Panc1 (cell line): Measurements from ENCODE around the gene ALDH1A3. TPM values are rescaled to one million over a fixed set of nuclear protein-coding genes. Genes with fewer than 3 reads are reported as not detected.

Experiments used
- ATAC-seq: fragments of 200-7000 bp; cut with Tn5 transposase; 2 replicates; pipeline ENCODE4 v1.9.1; 2020; ENCODE audit warnings: mild to moderate bottlenecking, moderate library complexity
- BruUV-seq: library from RNA; stranded (reverse); fragments of 400-500 nt; replicated peaks from 2 replicates; lab custom pipeline; 2021; lab: Mats Ljungman, UMichigan
- CTCF ChIA-PET: fragments of 300-600 bp; sonication (Branson Sonifier 250); formaldehyde crosslinking; loops from one replicate; lab custom pipeline; 2022; ENCODE audit warnings: antibody characterized with exemption; lab: Charles Lee
- POLR2A ChIA-PET: fragments of 300-600 bp; sonication (Branson Sonifier 250); formaldehyde crosslinking; loops from one replicate; lab custom pipeline; 2022; ENCODE audit warnings: antibody characterized with exemption; lab: Charles Lee
- DNase-seq: peaks from one replicate; pipeline ENCODE4 v3.0.0-alpha.2; 2010; ENCODE audit warnings: low read depth, low spot score
- H3K27ac ChIP-seq: 2 replicates; pipeline ENCODE4 v1.5.1; 2011; ENCODE audit warnings: mild to moderate bottlenecking, low read length, inconsistent platforms
- H3K27me3 ChIP-seq: fragments of 200-500 bp; sonication (Bioruptor generic); 2 replicates; pipeline ENCODE4 v1.6.0; 2014; ENCODE audit warnings: low read length, inconsistent platforms; ENCODE audit not compliant: control insufficient read depth, insufficient read depth
- H3K36me3 ChIP-seq: fragments of 200-500 bp; sonication (Bioruptor generic); 2 replicates; pipeline ENCODE4 v1.5.1; 2014; ENCODE audit warnings: inconsistent platforms, mild to moderate bottlenecking, low read length, moderate library complexity; ENCODE audit not compliant: control insufficient read depth, insufficient read depth
- H3K4me1 ChIP-seq: 2 replicates; pipeline ENCODE4 v1.5.1; 2011; ENCODE audit warnings: inconsistent platforms, mild to moderate bottlenecking, low read length, moderate library complexity; ENCODE audit not compliant: control insufficient read depth, insufficient read depth
- H3K4me3 ChIP-seq, 2 experiments: 2 replicates each; pipeline ENCODE4 v1.5.1; 2011 to 2012; ENCODE audit warnings: low read depth in 2 of 2, low read length in 2 of 2, mild to moderate bottlenecking in 2 of 2, inconsistent platforms in 1 of 2, moderate library complexity in 1 of 2
- H3K9me3 ChIP-seq: fragments of 200-500 bp; sonication (Bioruptor generic); 2 replicates; pipeline ENCODE4 v1.5.1; 2014; ENCODE audit warnings: low read depth, mild to moderate bottlenecking, inconsistent platforms, low read length, moderate library complexity; ENCODE audit not compliant: control insufficient read depth, insufficient read depth
- POLR2AphosphoS5 ChIP-seq: IDR thresholded peaks from 2 replicates; pipeline ENCODE4 v1.6.1; 2012; ENCODE audit warnings: mild to moderate bottlenecking, low read depth, low read length, moderate library complexity
- SIN3A ChIP-seq: IDR thresholded peaks from 2 replicates; pipeline ENCODE4 v1.6.1; 2012; ENCODE audit warnings: low read depth, mild to moderate bottlenecking, low read length, moderate library complexity, borderline replicate concordance; ENCODE audit not compliant: insufficient read depth
- TCF7L2 ChIP-seq: IDR thresholded peaks from 2 replicates; pipeline ENCODE4 v1.6.1; 2011; ENCODE audit warnings: mild to moderate bottlenecking, low read depth, low read length, inconsistent platforms
- in situ Hi-C: cut with HindIII; loops from 2 replicates; pipeline ENCODE4 v1.10.0; 2016; ENCODE audit warnings: low sequenced_read_pairs, low pct_unique_long_range_greater_than_20kb
- intact Hi-C: fragments of 100-400 bp; cut with micrococcal nuclease; formaldehyde crosslinking; loops from one replicate; pipeline ENCODE4 v1.10.0; 2022; ENCODE audit not compliant: unreplicated experiment
- total RNA-seq: library from RNA; stranded (reverse); gene quantifications from one replicate; pipeline ENCODE4 v1.2.1, GENCODE V29; 2021; ENCODE audit not compliant: unreplicated experiment
- TF ChIP-seq, protein P1 (sequence below), 2 experiments: IDR thresholded peaks; 2 replicates each; pipeline ENCODE4 v1.6.1; 2011 to 2012; ENCODE audit warnings: low read depth in 2 of 2, control low read depth in 1 of 2, low read length in 1 of 2, mild to moderate bottlenecking in 1 of 2, moderate library complexity in 1 of 2; ENCODE audit not compliant: insufficient read depth in 1 of 2
- TF ChIP-seq, protein P2 (sequence below): fragments of 450-650 bp; IDR thresholded peaks from 2 replicates; pipeline ENCODE4 v1.5.1; 2017; ENCODE audit warnings: mild to moderate bottlenecking

Gene ALDH1A3
- total RNA-seq, 1 experiment from 2014 or later: 143 TPM

DNA sequence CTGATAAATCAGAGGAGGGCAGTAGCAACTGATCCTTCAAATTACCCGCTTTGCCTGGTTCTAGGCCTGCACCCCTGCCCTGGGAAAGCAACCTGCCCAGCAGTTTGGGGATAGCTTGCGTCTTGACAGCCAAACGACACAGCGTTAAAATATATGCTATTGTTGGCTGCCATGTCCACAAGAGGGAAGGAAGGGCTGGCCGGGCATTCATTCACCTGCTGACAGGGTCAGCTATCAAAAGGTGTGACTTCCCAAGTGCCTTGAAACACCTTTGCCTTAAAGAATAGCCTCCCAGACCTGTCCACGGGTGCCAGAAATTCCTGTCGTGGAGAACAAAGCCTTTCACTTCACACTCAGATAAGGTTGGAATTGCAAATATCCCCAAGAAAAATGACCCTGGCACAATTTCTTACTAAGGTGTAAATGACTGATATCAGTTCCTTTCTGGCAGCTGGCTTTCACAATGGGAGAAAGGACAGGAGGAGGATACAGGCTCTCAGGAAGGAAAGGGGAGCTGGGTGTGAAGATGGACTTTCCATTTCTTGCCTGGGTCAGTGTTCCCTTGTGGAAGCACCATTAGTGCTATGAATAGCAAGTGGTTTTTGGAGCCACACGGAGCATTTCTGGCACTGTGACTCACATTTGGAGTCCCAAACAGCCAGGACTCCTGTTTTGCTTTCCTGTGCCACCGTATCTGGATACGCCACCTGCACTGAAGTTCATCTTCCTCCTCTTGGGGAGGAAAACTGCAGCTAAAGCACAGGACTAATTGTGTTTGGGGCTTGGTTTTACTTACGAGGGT is 19.2 kb downstream of the ALDH1A3 start:
- ChIA-PET POLR2A (no interaction called here), CTCF (no interaction called here)
- no peak overlapping the region for H3K27ac ChIP-seq

DNA sequence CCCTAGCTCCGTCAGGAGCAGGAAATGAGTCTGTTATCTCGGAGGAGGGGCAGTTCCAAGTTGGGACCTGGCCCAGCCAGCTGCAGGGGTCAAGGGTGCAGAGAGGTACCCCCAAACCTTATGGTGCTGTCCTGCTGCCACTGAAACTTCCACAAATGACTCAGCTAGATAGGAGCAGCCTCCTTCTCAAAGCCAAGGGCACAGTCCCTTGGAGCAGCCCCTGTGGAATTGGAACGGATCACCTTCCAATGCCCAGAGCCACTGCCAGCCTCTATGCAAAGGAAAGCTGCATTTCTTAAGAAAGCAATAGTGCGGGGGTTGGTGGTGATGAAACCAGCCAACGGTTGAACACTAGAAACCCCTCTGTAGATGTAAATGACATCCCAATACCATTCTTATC is 20.0 kb downstream of the ALDH1A3 start:
- H3K27me3 ChIP-seq: no peaks in the 10 kb centered on the region
- ChIA-PET CTCF (no interaction called here), POLR2A (no interaction called here)
- TF ChIP-seq POLR2AphosphoS5: no peak
- no peak for TF ChIP-seq TCF7L2
- no peak for ATAC-seq
- no TSS peak for BruUV-seq
- no peak overlapping the region for H3K27ac ChIP-seq
- no peak for DNase-seq
- in situ Hi-C loops (no loop called here), intact Hi-C loops (no loop called here)
- peaks cover 17% of the 10 kb centered on the region for H3K36me3 ChIP-seq
- no peak overlapping the region for H3K4me3 ChIP-seq
- no peaks in the 10 kb centered on the region for H3K4me1 ChIP-seq
- no peaks in the 10 kb centered on the region for H3K9me3 ChIP-seq

More for the DNA sequence above, 19.2 kb downstream of the ALDH1A3 start:
- no peaks in the 10 kb centered on the region for H3K27me3 ChIP-seq
- no peaks in the 10 kb centered on the region for H3K4me1 ChIP-seq
- TF ChIP-seq, protein P1, sequence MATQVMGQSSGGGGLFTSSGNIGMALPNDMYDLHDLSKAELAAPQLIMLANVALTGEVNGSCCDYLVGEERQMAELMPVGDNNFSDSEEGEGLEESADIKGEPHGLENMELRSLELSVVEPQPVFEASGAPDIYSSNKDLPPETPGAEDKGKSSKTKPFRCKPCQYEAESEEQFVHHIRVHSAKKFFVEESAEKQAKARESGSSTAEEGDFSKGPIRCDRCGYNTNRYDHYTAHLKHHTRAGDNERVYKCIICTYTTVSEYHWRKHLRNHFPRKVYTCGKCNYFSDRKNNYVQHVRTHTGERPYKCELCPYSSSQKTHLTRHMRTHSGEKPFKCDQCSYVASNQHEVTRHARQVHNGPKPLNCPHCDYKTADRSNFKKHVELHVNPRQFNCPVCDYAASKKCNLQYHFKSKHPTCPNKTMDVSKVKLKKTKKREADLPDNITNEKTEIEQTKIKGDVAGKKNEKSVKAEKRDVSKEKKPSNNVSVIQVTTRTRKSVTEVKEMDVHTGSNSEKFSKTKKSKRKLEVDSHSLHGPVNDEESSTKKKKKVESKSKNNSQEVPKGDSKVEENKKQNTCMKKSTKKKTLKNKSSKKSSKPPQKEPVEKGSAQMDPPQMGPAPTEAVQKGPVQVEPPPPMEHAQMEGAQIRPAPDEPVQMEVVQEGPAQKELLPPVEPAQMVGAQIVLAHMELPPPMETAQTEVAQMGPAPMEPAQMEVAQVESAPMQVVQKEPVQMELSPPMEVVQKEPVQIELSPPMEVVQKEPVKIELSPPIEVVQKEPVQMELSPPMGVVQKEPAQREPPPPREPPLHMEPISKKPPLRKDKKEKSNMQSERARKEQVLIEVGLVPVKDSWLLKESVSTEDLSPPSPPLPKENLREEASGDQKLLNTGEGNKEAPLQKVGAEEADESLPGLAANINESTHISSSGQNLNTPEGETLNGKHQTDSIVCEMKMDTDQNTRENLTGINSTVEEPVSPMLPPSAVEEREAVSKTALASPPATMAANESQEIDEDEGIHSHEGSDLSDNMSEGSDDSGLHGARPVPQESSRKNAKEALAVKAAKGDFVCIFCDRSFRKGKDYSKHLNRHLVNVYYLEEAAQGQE (IDR thresholded peaks at IDR 0.05; ENCODE audit: insufficient read depth in 1 of 2, low read depth in 2 of 2, low read length in 1 of 2): no peak
- TF ChIP-seq TCF7L2: no peak
- TF ChIP-seq, protein P2, sequence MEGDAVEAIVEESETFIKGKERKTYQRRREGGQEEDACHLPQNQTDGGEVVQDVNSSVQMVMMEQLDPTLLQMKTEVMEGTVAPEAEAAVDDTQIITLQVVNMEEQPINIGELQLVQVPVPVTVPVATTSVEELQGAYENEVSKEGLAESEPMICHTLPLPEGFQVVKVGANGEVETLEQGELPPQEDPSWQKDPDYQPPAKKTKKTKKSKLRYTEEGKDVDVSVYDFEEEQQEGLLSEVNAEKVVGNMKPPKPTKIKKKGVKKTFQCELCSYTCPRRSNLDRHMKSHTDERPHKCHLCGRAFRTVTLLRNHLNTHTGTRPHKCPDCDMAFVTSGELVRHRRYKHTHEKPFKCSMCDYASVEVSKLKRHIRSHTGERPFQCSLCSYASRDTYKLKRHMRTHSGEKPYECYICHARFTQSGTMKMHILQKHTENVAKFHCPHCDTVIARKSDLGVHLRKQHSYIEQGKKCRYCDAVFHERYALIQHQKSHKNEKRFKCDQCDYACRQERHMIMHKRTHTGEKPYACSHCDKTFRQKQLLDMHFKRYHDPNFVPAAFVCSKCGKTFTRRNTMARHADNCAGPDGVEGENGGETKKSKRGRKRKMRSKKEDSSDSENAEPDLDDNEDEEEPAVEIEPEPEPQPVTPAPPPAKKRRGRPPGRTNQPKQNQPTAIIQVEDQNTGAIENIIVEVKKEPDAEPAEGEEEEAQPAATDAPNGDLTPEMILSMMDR: no peak
- TF ChIP-seq POLR2AphosphoS5: no peak
- TF ChIP-seq SIN3A: no peak
- ATAC-seq (no peak), DNase-seq (no peak)
- intact Hi-C loops: no loop called here
- in situ Hi-C loops: no loop called here
- peaks cover 17% of the 10 kb centered on the region for H3K36me3 ChIP-seq
- no peaks in the 10 kb centered on the region for H3K9me3 ChIP-seq
- H3K4me3 ChIP-seq: no peak overlapping the region
- no TSS peak for BruUV-seq

DNA sequence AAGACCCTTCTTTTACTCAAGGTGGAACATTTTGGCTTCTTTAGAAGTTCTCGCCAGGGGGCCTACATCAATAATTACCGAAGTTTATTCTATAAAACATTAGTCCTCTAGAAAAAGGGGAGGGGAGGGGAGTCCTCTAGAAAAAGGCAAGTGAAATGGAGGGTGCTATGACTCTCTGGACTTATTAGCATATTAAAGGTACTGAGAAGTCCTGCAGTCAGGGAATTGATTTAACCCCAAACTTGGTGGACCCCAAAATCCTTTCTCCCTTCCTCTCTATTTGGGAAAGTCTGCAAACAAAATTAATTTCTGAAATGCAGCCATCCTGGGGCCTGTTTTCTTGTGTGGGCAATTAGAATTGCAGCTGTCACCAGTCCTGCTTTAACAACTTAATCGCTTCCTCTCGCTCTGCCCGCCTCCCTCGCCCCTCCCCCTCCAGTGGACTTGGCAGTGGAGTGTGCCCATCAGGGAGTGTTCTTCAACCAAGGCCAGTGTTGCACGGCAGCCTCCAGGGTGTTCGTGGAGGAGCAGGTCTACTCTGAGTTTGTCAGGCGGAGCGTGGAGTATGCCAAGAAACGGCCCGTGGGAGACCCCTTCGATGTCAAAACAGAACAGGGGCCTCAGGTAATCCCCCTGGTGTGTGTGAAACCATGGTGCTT is 20.6 kb downstream of the ALDH1A3 start:
- ChIA-PET CTCF (no interaction called here), POLR2A (no interaction called here)
- intact Hi-C loops (no loop called here), in situ Hi-C loops (no loop called here)
- no peak for TF ChIP-seq TCF7L2
- no TSS peak for BruUV-seq
- Histone ChIP-seq H3K27me3 (no peaks in the 10 kb centered on the region), H3K4me3 (no peak overlapping the region), H3K36me3 (peaks cover 23% of the 10 kb centered on the region), H3K4me1 (no peaks in the 10 kb centered on the region), H3K9me3 (no peaks in the 10 kb centered on the region), H3K27ac (no peak overlapping the region)
- DNase-seq (no peak), ATAC-seq (no peak)
